ENCODE data around the gene CDC14B.
A peak's percentile ranks its signal among the peaks of the same experiment; 100 is the strongest.
"Not testable (repeated sequence)": the region's sequence is repeated elsewhere in the genome, so short reads cannot be mapped to it uniquely, and the experiment has no call there.

CDC14B gene

GRCh38 chr9:96621618-96622017 lies 2.0 kb upstream of the CDC14B start:
- no peak for DNase-seq (ENCODE audit: low spot score)

- DNase-seq (ENCODE audit: low spot score) = no peak
Observed at GRCh38 chr9:96620832-96621269, 1.2 kb upstream of the CDC14B start.

GRCh38 chr9:96620181-96620514 lies 505 bp upstream of the CDC14B start:
- DNase-seq (ENCODE audit: low spot score) = no peak

GRCh38 chr9:96619124-96619465 lies 548 bp downstream of the CDC14B start:
- DNase-seq (ENCODE audit: low spot score) = no peak

GRCh38 chr9:96618209-96619123 lies 1.2 kb downstream of the CDC14B start:
- peak; percentile 65 for DNase-seq (ENCODE audit: low spot score)

GRCh38 chr9:96617439-96618185 lies 2.0 kb downstream of the CDC14B start:
- DNase-seq (ENCODE audit: low spot score) = peak; percentile 37

- no peak for DNase-seq (ENCODE audit: low spot score)
Observed at GRCh38 chr9:96616817-96617438, 2.7 kb downstream of the CDC14B start.

- no peak for DNase-seq (ENCODE audit: low spot score)
Observed at GRCh38 chr9:96615411-96615810, 4.2 kb downstream of the CDC14B start.

- DNase-seq (ENCODE audit: low spot score) = not testable (repeated sequence)
Observed at GRCh38 chr9:96614664-96615063, 5.0 kb downstream of the CDC14B start.

- DNase-seq (ENCODE audit: low spot score) = peak; percentile 35
Observed at GRCh38 chr9:96612966-96613589, 6.6 kb downstream of the CDC14B start.

GRCh38 chr9:96612105-96612965 lies 7.3 kb downstream of the CDC14B start:
- peak; percentile 97 for DNase-seq (ENCODE audit: low spot score)

GRCh38 chr9:96611302-96611701 lies 8.3 kb downstream of the CDC14B start:
- DNase-seq (ENCODE audit: low spot score) = no peak

- DNase-seq (ENCODE audit: low spot score) = no peak
Observed at GRCh38 chr9:96609732-96610131, 9.9 kb downstream of the CDC14B start.

- no peak for DNase-seq (ENCODE audit: low spot score)
Observed at GRCh38 chr9:96607971-96608370, 11.7 kb downstream of the CDC14B start.

- no peak for DNase-seq (ENCODE audit: low spot score)
Observed at GRCh38 chr9:96605328-96605727, 14.3 kb downstream of the CDC14B start.

- DNase-seq (ENCODE audit: low spot score) = peak; percentile 32
Observed at GRCh38 chr9:96604004-96604319, 15.7 kb downstream of the CDC14B start.

GRCh38 chr9:96603305-96604003 lies 16.2 kb downstream of the CDC14B start:
- DNase-seq (ENCODE audit: low spot score) = no peak

- DNase-seq (ENCODE audit: low spot score) = no peak
Observed at GRCh38 chr9:96599298-96599697, 20.3 kb downstream of the CDC14B start.

GRCh38 chr9:96596601-96597111 lies 23.0 kb downstream of the CDC14B start:
- DNase-seq (ENCODE audit: low spot score) = no peak

Measured in Ammon's horn (tissue), 1 donor.